DOHH2 (cell line): Measurements from ENCODE around the gene SLC25A41.

Experiments
- CTCF ChIP-seq: fragments of 200-600 bp; sonication (generic); IDR thresholded peaks from one replicate; pipeline ENCODE4 v1.5.1; 2014; ENCODE audit warnings: antibody characterized with exemption, mild to moderate bottlenecking, low read depth, low read length; ENCODE audit not compliant: poor library complexity, severe bottlenecking
- EZH2phosphoT487 ChIP-seq: fragments of 200-600 bp; sonication (generic); IDR thresholded peaks from 2 replicates; pipeline ENCODE4 v1.6.1; 2017; ENCODE audit warnings: borderline replicate concordance, mild to moderate bottlenecking, antibody characterized with exemption, low read length, moderate library complexity, mixed read lengths

GRCh38 chr19:6421075-6422014 is 12.2 kb downstream of the SLC25A41 start:
- TF ChIP-seq CTCF (no peak), EZH2phosphoT487 (no peak)
